HuH-7.5 (cell line): Measurements from ENCODE around the gene DIAPH1.

Experiments
- DNase-seq: peaks from one replicate; pipeline ENCODE4 v3.0.0; 2011; ENCODE audit warnings: low spot score

Gene DIAPH1

DNA sequence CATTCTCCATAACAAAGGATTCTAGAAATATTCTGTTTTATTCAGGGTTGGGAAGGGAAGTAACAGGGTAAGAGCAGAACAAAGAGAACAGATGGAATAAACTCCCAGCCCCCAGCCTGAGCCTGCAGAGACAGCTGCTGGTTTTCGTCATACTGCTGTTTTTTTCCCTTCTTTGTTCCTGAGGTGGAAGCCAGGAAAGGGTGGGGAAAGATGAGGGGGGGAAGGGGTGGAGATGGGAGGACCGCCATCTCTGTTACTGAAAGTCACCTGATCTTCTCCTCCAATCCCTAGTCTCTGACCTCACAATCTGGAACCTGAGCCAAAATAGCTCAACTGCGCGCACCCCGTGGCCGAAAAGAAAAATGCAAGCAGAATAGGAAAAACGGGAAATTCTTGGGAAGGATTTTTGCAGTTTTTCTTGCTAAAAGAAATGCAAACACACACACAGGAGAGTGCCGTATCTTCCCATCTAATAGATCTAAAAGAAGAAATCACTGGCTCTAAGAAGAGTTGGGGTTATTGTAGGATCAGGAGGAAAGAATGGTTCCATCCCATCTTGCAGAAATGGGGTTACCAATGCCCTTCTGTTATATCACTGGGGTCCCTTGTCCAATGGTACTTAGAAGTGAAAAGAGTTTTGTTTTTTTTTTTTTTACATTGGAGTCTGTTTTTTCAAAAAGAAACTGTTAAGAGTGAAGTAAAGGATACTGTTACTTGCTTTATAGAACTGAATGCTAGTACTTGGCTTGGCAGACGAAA, 57.9 kb downstream of the DIAPH1 start:
- peak; percentile 25 for DNase-seq

DNA sequence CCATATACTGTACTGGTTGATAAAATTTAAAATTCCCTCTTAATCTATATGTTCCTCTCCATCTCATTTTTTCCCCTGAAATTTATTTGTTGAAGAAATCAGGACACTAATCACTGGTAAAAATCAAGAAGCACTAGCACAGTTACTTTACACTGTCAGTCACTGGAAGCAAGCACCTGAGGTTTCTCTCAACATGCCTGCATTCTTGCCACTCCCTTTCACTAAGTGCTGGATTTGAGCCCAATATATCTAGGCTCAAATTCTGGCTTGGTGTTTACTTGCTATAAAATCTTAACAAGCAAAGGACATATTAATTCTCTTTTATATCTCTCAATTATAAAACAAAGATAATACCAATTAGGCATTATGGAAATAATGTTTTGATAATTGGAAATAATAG, 58.6 kb downstream of the DIAPH1 start:
- no peak for DNase-seq

GRCh38 chr5:141559461-141559860, 59.3 kb downstream of the DIAPH1 start:
- no peak for DNase-seq

DNA sequence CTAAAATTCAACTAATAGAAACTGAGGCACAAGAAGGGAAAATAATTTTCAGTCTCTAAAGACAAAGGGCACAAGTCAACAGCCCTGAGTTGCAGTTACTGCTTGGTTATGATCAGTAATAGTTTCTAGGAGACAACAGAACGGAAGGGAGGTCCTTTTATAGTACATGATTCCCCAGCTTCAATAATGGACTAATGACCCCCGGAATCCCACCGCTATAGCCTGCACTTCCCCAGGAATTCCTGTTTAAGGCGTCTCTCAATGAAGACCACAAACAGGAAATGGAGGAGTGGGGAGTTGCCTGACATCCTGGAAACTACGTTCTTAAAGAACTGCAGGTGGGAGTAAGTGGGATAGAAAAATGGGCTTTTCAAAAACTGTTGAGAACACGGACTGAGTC, 60.6 kb downstream of the DIAPH1 start:
- no peak for DNase-seq

GRCh38 chr5:141557681-141558136, 61.1 kb downstream of the DIAPH1 start:
- peak; percentile 14 for DNase-seq

DNA sequence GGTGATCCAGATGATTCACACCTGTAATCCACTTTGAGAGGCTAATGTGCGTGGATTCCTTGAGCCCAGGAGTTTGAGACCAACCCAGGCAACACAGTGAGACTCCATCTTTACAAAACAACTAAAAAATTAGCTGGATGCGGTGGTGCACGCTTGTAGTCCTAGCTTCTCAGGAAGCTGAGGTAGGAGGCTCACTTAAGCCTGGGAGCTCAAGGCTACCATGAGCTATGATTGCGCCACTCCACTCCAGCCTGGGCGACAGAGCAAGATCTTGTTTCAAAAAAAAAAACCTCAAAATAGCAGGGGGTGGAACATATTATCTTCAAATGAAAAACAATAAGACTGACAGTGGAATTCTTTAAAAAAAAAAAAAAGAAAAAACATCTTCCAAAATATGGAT, 70.9 kb downstream of the DIAPH1 start:
- no peak for DNase-seq

GRCh38 chr5:141547488-141547887, 71.3 kb downstream of the DIAPH1 start:
- no peak for DNase-seq

- DNase-seq = no peak
Observed at GRCh38 chr5:141543053-141543452, 75.7 kb downstream of the DIAPH1 start.

GRCh38 chr5:141534492-141535213, 84.1 kb downstream of the DIAPH1 start:
- no peak for DNase-seq

GRCh38 chr5:141533897-141534296, 84.9 kb downstream of the DIAPH1 start:
- DNase-seq = no peak

DNA sequence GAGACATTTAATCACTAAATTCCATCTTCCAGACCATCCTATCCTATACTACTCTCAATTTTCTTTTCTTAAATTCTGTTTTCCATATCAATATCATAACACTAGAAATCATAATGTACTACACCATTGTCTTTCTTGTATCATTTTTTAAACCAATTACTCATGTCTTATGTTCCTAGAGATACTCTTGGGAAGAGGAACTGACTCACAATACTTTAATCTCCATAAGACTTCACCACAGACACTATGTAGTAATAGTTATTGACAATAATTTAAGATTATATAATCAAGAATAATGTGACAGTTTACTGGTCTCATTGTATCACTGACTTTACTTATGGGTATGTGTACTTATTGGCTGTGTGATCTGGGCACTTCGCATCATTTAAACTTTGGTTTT, 86.1 kb downstream of the DIAPH1 start:
- DNase-seq = no peak

- no peak for DNase-seq
Observed at GRCh38 chr5:141529873-141530272, 88.9 kb downstream of the DIAPH1 start.

- no peak for DNase-seq
Observed at GRCh38 chr5:141529002-141529401, 89.8 kb downstream of the DIAPH1 start.

DNA sequence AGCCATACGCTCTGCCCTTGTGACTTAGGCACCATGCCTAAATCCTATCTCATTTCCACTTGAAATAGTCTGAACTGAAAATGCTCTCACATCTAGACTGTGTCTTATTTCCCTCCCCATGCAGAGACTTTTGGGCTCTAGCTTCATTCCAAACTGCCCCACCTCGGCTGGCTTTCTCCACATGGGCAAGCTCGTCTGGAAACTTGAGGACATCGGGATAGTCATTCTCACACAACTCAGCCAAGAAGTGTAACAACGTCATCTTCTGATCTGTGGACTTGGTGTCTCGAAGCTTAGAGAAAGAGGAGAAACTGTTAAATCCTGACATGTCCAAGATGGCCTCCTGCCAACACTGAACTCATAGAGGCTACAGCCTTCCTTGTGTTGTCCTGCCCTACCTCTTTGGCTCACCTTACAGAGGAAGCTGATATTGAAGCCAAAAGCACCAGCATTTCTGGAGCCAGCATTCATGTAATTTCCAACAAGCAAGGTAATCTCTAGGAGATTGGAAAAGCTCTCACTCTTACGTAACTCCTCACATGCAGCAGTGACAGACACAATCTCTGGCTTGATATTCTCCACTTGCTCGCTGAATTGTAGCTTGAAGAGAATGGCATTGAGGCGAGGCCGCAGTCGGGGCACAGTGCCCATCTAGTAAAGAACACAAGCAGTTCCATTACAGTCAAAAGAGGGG, 90.4 kb downstream of the DIAPH1 start:
- DNase-seq = no peak

DNA sequence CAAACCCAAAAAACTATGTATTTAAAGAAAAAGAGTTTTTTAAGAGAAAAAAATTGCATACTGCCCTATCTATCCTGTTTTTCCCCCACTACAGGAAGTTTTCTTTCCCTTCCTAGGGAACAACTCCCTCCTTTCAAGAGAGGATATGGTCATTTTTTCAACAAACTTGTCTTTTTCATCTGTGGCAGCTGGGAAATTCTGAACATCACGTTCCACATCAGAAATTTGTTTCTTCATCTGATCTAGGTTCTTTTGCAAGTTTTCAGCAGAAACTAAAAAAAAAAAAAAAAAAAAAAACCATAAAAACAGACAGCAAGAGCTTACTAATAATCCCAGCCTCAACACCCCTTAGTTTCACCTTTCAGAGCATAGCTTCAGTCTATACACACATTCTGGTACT, 91.4 kb downstream of the DIAPH1 start:
- no peak for DNase-seq

GRCh38 chr5:141525653-141526052, 93.1 kb downstream of the DIAPH1 start:
- DNase-seq = no peak

DNA sequence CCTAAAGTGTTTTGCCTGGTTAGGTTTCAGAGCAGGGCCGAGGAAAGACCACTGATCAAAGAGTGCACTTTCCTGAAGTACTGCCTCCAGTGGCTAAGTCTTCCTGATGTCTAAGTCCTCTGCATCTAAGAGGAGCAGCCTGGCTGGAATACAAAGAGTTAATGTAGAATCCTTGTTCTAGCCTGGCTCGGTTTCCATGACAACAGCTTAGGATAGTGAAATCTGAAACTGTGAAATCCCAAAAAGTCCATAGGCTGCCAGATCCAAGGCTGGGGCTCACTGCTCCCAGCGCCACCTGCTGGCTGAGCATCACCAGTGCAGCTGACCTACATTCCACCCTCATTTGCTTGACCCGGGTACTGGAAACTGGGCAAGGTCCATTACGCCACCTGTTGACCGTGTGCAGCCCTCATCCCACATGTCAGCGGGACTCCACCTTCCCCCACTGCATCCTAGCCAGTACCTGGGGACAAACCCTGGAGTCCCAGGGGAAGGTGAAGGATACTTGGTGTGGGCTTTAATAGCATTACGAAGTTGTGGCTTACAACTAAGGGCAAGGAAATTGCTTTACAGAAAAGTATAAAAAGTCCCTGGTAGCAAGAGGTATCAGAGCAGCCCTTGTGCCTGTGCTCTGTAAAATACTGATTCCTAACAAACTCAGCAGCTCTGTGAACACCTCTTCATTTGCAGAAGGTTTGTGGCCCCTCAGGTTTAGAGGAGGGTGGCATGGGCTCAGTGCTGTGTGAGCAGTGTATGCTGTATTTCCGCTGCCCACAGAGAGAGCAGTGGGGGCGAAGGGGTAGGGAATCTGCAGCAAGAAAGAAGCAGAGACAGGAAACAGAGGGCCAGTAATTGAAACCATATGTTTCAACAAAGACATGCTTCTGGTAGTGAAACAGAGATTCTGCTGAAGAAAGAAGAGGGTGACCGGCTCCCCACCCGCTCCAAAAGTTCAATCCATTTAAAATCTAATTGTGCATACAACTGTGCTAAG, 93.9 kb downstream of the DIAPH1 start:
- peak; percentile 76 for DNase-seq

DNA sequence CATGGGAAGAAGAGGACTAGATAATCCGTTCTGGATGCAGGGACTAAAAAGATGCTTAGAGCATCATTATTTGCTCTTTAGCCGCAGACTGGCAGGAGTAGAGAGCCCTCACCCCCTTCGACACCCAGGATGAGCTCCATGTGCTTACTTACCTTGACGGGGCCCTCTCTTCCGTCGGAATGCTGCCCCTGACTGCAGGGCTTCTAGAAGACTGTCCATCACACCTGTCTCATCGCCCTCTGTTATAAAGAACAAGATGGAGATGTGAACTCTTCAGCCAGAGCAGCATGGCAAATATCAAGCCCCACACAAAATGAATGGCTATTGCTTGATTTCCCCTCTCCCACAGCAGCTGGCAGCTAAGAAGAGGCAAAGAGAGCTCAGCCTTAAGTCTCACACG, 94.8 kb downstream of the DIAPH1 start:
- no peak for DNase-seq

DNA sequence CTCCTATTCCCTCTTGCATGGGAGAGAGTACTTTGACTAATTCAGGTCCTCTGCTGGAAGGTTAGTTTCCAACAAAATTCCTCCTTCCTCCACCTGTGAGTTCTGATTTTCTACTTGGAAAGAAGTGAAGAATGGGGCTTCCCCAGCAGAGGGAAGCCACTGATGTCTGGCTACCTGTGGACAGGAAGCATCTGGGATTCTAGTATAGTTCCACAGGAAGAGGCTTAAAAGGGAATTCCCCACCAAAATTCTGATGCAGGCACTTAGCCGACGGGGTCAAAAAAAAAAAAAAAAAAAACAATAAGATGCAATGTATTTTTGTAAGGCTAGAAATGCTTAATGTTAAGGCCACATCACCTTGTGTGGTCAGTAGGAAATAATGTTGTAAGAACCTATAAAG, 96.5 kb downstream of the DIAPH1 start:
- DNase-seq = no peak

DNA sequence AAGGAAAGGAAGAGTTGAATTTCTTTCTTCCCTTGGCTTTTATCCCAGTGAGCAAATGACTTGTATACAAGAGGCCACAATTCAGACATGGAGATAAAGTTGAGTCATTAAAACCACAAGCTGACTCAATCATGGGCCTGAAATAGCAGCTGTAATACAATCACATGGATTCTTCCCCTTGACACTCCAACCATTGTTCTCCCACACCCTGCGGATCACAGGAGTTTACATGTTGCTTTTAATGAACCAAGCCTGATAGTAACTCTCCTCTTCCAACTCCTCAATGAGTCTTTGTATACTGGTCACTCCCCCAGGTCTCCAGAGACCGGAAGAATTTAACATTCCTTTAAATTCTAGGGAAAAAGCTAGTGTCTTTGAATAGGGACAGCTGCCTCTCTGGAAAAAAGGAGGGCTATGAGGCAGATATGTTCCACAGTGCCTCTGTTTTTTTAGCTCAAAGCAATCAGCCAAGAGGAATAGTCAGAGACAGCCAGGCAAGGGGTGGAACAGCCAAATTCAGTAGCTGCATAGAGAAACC, 97.5 kb downstream of the DIAPH1 start:
- no peak for DNase-seq
